Measurements from ENCODE around the gene POLE3. TPM values are rescaled to one million over a fixed set of nuclear protein-coding genes. Genes with fewer than 3 reads are reported as not detected.

The POLE3 gene
- total RNA-seq, 4 donors from 2014 or later = 20.9 to 39.1 (median 27.1) TPM

- H3K4me3 ChIP-seq (ENCODE audit: low read depth, poor library complexity, severe bottlenecking) = no peak overlapping the region
- WGBS, 2 donors = 91 to 97% methylated on average over 7 of the region's 7 CpGs
- no peak for DNase-seq (ENCODE audit: low spot score in 2 of 2)
- TF ChIP-seq POLR2A (IDR thresholded peaks at IDR 0.05) (no peak), CTCF (IDR thresholded peaks at IDR 0.05) (no peak)
- intact Hi-C loops (cut with DNase I; ENCODE audit: low total_unique reads) = no loop called here
Observed at GRCh38 chr9:113391917-113392316, 18.6 kb downstream of the POLE3 start.

- no peak overlapping the region for H3K4me3 ChIP-seq (ENCODE audit: low read depth, poor library complexity, severe bottlenecking)
- WGBS, 2 donors = 93 to 95% methylated on average over 17 of the region's 17 CpGs
- TF ChIP-seq CTCF (IDR thresholded peaks at IDR 0.05) (no peak), POLR2A (IDR thresholded peaks at IDR 0.05) (no peak)
- no peak for DNase-seq (ENCODE audit: low spot score in 2 of 2)
- intact Hi-C loops (cut with DNase I; ENCODE audit: low total_unique reads) = no loop called here
Observed at GRCh38 chr9:113390192-113390960, 20.1 kb downstream of the POLE3 start.

GRCh38 chr9:113389451-113389850, 21.0 kb downstream of the POLE3 start:
- intact Hi-C loops (cut with DNase I; ENCODE audit: low total_unique reads) = no loop called here
- WGBS, 2 donors = 88 to 94% methylated on average over 10 to 11 of the region's 11 CpGs

GRCh38 chr9:113388833-113389232, 21.6 kb downstream of the POLE3 start:
- intact Hi-C loops (cut with DNase I; ENCODE audit: low total_unique reads) = no loop called here
- no peak for DNase-seq (ENCODE audit: low spot score in 2 of 2)
- TF ChIP-seq POLR2A (IDR thresholded peaks at IDR 0.05) (no peak), CTCF (IDR thresholded peaks at IDR 0.05) (no peak)
- WGBS, 2 donors = 91 to 93% methylated on average over 13 of the region's 13 CpGs
- no peak overlapping the region for H3K4me3 ChIP-seq (ENCODE audit: low read depth, poor library complexity, severe bottlenecking)

More at GRCh38 chr9:113389451-113389850, 21.0 kb downstream of the POLE3 start:
- DNase-seq (ENCODE audit: low spot score in 2 of 2) = no peak
- no peak for TF ChIP-seq CTCF (IDR thresholded peaks at IDR 0.05)
- no peak overlapping the region for H3K4me3 ChIP-seq (ENCODE audit: low read depth, poor library complexity, severe bottlenecking)

GRCh38 chr9:113387560-113388230, 22.8 kb downstream of the POLE3 start:
- no peak overlapping the region for H3K4me3 ChIP-seq (ENCODE audit: low read depth, poor library complexity, severe bottlenecking)
- WGBS, 2 donors = 75 to 83% methylated on average over 9 of the region's 9 CpGs
- TF ChIP-seq CTCF (IDR thresholded peaks at IDR 0.05) (no peak), POLR2A (IDR thresholded peaks at IDR 0.05) (no peak)
- intact Hi-C loops (cut with DNase I; ENCODE audit: low total_unique reads) = no loop called here
- no peak for DNase-seq (ENCODE audit: low spot score in 2 of 2)

Data from lower leg skin (tissue), 4 donors.